NB4 (cell line): ENCODE data around the gene HOXB13.

Source experiments
- DNase-seq: peaks from one replicate; pipeline ENCODE4 v3.0.0; 2010; ENCODE audit warnings: low read depth
- H3K4me3 ChIP-seq: one replicate; pipeline ENCODE4 v1.5.1; 2011; ENCODE audit warnings: mild to moderate bottlenecking, low read depth, low read length, moderate library complexity
- CTCF ChIP-seq: IDR thresholded peaks from one replicate; pipeline ENCODE4 v1.5.1; 2012; ENCODE audit warnings: low read depth, low read length
- MYC ChIP-seq: IDR thresholded peaks from 2 replicates; pipeline ENCODE4 v1.6.1; 2011; ENCODE audit warnings: low read depth, low read length
- POLR2A ChIP-seq: IDR thresholded peaks from 2 replicates; pipeline ENCODE4 v1.6.1; 2011; ENCODE audit warnings: mild to moderate bottlenecking; ENCODE audit not compliant: insufficient read length; ENCODE audit errors: extremely low read depth
- TF ChIP-seq, protein P1 (sequence below): IDR thresholded peaks from 2 replicates; pipeline ENCODE4 v1.6.1; 2011; ENCODE audit warnings: low read depth, low read length

The HOXB13 gene

DNA sequence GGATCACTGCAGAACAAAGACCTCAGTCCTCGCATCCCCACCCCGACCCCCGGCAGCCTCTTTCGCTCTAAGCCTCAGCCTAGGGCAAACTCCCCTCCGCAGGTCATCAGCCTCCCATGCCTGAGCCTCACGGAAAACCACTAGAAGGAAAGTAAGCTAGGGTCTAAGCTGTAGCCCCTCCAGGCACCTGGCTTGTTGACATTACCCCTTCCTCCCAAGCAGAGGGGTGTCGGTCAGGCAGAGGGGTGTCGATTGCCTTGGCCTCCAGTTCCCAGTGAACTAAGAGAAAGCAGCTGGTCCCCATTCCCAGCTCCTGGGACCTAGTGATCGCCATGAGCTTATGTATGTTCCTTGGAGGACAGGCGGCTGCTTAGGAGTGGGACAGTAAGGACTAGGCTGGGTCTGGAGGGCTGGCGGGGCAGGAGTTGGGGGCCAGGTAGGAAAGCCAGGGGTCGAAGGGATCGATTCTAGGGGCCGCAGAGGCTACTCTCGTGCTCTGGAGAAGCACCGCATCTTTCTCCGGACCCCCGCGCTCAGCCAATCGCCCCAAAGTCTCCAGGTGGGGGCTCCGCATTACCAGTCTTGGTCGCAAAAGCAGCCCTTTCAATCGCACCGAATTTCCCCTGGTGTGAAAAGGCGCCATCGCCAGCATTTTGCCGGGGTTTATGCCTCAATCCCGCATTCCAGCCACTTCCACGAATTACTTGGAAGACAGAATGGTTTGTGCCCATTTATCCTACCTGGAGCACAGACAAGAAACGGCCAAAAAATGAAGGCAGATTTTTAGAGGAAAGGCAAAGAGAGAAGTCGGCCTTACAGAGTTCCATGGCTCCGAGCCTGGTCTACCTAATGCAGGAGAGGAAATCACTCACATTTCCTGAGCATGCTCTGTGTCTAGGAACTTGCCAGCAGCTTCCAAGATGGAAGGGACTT, 21.3 kb upstream of the HOXB13 start:
- DNase-seq, result no peak
- TF ChIP-seq POLR2A (no peak), CTCF (no peak), MYC (no peak)
- TF ChIP-seq, protein P1, sequence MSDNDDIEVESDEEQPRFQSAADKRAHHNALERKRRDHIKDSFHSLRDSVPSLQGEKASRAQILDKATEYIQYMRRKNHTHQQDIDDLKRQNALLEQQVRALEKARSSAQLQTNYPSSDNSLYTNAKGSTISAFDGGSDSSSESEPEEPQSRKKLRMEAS, result no peak
- H3K4me3 ChIP-seq, result no peak overlapping the region

DNA sequence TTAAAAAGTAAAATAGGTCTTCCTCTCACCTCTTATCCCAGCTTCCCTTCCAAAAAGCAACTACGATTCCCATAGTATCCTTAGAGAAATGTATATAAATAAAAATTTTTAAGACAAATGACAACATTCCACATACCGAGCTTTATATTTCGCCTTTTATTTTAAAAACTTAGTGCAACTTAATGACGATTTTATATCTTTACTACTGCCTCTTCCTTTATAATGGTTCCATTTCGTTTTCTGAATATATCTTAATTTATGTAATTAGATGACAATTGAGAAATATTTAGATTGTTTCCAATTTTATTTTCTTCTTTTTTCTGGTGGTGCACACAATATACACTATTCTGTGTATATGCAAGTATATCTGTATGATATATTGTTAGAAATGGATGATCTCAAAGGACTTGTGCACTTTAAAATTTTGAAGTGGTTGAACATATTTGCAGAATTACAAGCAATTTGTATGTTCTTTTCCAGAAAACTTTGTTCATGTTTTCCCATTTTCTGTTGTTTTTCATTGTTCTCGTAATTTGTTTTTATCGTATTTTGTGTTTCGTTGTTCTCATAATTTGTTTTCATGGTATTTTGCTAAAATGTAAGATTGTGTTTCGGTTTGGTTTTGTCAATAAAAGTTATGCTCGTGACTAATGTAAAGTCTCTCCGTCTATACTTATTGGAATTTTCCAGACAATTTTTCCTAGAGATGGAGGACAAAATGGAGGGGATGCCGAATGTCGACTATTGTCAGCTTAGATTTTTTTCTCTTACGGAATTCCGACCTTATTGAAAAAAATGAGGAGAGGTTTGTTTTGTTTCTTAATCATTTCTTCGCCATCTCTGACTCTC, 20.4 kb upstream of the HOXB13 start:
- DNase-seq, result no peak
- H3K4me3 ChIP-seq, result no peak overlapping the region
- TF ChIP-seq MYC (no peak), CTCF (no peak), POLR2A (no peak)
- TF ChIP-seq, protein P1, result no peak

- no peak overlapping the region for H3K4me3 ChIP-seq
- TF ChIP-seq, protein P1, result no peak
- TF ChIP-seq MYC (no peak), POLR2A (no peak), CTCF (no peak)
- DNase-seq, result no peak
Measured at GRCh38 chr17:48747445-48748363, 19.2 kb upstream of the HOXB13 start.

DNA sequence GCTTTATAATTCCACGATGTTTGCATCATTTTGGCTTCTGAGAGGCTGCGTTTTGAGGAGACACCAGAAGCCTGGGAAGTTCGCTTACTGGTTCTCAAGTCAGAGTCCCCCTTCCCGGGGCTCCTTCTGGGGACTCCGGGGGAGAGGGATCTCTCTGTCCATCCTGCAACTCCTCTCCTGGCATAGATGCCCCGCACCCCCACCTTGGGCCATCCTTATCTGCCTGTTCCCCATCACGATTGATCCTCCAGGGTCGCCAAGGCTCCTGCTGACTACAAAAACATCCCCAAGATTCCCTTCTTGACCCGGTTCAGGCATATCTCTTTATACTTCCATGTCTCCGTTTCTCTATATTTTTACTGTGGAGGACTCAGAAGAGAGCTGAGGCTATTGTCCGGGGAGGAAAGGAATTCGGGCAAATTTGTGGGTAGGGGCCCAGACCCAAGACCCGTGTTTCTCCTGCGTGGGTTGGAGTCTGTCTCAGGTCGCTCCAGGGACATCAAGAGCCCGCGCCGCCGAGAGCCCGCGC, 18.4 kb upstream of the HOXB13 start:
- no peak for DNase-seq
- H3K4me3 ChIP-seq, result no peak overlapping the region
- TF ChIP-seq, protein P1, result no peak
- TF ChIP-seq CTCF (no peak), POLR2A (no peak), MYC (no peak)
